NCI-H2196 (cell line): ENCODE results near the gene PAOX.

Experiments
- DNase-seq: peaks from one replicate; lab custom pipeline; 2025; ENCODE audit not compliant: unreplicated experiment; lab: John Stamatoyannopoulos, UW

PAOX gene

DNA sequence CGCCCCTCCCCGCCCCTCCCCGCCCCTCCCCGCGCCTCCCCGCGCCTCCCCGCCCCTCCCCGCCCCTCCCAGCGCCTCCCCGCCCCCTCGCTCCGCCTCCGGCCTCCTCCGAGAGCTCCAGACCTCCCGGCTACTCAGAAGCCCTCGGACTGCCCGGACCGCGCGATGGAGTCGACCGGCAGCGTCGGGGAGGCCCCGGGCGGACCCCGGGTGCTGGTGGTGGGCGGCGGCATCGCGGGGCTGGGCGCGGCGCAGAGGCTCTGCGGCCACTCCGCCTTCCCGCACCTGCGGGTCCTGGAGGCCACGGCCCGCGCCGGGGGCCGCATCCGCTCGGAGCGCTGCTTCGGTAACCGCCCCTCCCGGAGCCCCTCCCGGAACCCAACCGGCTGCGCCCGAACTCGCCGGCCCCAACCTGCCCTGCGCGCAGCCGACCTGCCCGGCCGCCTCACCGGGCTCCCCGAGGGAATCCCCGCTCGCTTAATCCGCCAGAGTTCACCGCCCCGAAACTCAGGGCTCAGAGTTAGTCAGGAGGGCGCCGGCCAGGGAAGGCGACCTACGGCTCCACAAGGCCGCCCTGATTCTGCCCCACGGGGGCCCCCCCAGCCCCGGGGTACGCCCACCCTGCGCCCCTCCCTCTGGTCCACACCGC is at the start of gene PAOX:
Gene PAOX (plus strand): TSS at position 111 of the 649 bp plus-strand sequence. CDS start 55 bp downstream, at position 166.
- DNase-seq: peak; percentile 32

DNA sequence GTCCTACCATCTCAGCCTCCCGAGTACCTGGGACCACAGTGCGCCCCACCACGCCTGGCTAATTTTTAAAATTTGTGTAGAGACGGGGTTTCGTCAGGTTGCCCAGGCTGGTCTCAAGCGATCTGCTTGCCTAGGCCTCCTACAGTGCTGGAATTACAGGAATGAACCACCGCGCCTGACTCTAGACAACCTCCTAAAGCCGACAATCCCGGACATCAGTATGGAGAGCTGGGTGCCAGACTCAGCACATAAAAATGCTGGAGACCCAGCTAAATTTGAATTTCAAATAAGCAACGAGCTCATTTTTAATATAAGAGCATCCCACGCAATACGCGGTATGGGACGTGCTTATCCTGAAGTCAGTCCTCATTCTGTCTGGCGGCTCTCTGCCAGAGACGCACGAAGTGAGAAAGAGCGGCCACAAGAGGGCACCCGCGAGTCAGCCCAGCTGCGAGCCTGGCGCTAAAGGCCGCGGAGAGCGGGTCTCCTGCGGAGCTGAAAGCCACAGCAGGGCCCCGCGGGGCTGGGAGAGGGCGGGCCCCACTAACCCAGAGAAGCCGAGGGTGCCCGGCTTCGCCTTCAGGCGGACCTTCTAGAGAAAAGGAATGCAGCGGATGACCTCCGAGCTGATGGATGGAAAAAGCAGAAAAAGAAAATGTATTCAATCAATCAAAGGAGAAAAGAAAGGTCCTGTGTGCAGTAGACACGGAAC is 49.4 kb upstream of the PAOX start:
- peak; percentile 74 for DNase-seq

DNA sequence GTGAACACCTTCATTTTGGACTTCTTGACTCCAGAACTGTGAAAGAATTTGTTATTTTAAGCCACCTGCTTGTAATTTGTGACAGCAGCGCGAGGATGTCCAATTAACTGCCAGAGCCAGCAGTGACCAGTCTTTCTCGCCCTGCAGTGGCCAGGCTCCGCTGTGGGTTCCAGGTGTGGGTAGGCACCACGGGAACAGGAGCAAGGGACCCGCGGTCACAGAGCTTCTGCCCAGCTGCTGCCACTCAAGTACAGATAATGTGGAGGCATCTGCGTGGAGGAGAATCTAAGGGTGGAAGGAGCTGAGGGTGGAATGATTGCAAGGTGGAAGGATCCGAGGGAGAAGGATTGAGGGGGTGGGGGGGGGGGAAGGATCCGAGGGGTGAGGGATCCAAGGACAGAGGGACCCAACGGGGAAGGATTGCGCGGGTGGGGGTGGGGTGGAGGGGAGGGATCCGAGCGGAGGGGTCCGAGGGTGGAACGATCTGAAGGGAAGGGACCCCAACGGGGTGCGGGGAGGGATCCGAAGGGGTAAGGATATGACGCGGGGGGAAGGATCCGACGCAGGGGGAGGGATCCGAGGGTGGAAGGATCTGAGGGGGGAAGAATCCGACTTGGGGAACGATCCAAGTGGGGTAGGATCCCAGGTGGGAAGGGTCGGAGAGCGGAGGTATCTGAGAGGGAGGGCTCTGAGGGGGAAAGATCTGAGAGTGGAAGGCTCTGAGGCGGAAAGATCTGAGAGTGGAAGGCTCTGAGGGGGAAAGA is 45.9 kb upstream of the PAOX start:
- no peak for DNase-seq

DNA sequence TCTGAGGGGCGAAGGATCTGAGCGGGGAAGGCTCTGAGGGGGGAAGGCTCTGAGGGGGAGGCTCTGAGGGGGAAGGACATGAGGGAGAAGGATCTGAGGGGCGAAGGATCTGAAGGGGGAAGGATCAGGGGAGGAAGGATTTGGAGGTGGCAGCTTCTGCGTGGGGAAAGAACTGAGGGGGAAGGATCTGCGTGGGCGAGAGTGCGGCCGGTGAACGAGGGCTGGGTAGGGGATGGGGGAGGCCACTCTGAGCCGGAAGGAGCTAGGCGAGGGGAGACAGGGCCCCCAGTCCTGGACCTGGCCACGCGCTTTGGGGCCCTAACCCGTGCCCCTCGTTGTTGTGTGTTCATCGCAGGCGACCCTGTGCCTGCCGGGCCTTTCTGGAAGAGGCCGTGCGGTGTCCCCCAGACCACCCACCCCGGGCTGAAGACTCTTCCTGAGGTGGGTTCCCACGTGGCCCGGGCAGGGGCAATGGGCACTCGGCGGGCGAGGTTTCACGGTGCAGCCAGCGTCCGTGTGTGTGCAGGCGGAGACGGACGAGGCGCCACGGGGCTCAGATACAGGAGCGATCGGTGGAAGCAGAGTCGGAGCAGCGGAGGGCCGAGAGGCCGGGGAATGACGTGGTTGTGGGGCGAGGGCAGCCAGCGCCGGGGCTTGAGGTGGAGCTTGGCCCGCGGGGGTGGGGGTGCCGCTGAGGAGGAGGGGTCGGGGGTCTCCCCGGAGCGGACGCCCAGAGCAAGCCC is 44.4 kb upstream of the PAOX start:
- no peak for DNase-seq

DNA sequence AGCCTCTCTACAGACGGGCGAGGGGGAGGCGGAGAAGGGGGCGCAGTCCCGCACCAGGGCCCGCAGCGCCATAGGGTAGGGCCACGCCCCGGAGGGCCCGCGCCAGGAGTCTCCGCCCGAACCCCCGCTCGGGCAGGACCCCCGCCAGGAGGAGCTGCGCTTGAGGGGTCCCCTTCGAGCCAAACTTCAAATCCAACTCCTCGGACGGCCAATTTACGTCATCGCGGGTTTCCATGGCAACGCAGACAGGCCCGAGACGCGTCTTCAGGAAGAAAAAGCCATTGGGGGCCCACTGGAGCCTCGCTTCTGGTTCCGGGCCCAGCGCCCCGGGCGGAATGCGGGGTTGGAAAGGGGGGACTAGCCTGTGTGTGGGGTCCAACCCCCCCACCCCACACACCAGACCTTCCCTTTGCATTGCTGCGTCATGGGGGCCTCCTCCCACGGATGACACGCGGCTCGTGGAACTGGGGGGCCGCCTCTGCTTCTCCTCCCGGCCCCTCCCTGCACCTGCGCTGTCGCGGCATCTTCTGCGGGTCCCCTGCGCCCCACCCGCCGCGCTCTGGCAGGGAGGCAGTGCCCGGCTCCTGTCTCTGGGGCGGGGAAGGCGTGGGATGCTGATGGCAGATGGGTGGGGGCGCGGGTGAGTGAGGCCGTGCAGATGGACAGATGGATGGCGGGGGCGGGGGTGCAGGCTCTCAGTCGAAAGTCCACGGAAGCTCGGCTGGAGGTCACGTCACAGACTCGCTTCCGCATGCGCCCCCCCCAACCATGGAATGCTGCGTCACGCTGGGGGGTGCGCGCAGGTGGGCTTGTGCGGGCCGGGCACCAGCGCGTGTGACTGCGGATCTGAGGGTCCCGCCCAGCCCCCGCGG is 43.6 kb upstream of the PAOX start:
- peak; percentile 5 for DNase-seq

DNA sequence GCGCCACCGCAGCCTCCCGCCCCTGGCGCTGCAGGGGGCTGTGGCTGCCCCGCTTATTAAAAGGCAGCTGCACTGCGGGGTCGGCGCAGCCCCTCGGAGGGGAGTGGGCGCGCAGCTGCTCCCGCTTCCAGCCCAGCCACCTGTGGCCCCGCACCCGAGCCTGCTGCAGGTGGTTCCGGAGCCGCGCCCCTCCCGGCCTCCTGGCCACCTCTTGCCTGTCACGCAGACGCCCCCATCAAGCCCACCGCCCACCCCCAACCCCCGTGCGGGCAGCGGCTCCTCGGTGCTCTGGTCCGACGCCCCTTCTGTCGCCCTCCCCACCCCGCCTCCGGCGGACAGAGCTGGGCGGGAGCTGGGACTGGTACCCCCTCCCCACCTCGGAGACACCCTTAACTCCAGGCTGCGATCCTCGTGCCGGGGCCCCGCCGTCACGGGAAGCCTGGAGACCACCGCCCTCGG is 42.9 kb upstream of the PAOX start:
- no peak for DNase-seq

DNA sequence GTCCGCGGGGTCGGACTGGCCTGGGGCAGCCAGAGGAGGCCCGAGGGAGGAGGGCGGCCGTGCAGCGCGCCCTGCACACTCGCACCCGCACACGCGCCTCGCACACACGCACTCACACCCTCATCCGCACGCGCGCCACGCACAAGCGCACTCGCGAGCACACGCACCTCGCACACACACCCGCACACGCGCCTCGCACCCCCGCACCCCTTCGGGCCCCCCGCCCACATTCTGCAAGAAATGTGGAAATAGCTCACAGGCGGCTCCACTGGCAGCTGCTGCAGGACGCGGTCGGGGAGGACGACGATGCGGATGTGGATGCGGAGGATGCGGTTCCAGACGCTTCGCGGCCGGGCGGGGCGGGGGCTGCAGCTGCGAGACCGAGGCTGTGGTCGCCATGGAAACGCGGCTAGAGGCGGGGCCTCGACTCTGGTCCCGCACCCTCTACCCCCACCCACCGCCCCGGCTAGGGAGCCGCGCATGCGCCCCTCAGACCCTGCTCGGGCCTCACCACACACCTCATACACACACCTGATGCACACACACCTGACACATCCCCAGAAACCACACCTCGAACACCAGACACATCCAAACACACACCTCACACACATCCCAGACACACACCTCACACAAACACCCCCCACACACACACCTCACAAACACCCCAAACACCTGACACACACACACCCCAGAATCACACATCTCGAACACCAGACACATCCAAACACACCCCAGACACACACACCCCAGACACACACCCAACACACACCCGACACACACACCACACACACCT is 42.3 kb upstream of the PAOX start, which contains the start of gene CALY:
Gene CALY (minus strand): TSS at position 320 of the 793 bp plus-strand sequence. CDS start 7,907 bp downstream, outside the sequence.
- DNase-seq: peak; percentile 27

DNA sequence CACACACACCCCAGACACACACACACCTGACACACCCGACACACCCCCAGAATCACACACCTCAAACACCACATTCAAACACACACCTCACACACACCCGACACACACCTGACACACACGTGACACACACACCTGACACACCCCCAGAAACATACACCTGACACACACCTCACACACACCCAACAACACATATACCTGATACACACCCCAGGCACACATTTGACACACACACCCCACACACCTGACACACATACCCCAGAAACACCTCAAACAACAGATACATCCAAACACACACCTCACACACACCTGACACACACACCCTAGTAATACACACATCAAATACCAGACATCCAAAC is 41.7 kb upstream of the PAOX start:
- DNase-seq: no peak

DNA sequence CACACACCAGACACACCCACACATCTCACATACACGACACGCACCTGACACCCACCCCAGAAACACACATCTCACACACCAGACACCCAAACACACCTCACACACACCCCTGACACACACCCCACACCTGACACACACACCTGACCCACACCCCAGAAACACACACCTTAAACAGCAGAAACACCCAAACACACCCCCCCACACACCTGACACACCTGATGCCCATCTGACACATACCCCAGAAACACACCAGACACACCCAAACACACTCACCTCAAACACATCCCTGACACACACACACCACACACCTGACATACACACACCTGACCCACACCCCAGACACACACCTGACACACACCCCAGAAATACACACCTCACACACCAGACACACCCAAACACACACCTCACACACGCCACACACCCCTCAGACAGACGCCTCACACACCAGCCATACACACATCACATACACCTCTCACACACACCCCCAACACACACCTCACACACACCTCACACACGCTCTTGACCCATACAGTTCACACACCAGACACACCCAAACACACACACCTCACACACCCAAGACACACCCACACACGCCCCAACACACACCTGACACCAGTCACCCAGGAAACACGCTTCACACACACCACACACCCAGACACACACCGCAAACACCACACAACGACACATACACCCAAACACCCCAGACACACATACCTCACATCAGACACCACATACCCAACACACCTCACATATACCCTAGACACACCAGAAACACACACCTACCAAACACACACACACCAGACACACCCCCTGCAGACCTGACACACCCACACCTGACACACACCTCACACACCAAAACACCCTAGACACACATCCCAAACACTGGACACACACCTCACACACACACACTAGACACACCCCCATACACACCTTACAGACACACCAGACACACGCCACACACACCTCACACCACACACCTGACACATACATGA is 40.7 kb upstream of the PAOX start:
- no peak for DNase-seq

DNA sequence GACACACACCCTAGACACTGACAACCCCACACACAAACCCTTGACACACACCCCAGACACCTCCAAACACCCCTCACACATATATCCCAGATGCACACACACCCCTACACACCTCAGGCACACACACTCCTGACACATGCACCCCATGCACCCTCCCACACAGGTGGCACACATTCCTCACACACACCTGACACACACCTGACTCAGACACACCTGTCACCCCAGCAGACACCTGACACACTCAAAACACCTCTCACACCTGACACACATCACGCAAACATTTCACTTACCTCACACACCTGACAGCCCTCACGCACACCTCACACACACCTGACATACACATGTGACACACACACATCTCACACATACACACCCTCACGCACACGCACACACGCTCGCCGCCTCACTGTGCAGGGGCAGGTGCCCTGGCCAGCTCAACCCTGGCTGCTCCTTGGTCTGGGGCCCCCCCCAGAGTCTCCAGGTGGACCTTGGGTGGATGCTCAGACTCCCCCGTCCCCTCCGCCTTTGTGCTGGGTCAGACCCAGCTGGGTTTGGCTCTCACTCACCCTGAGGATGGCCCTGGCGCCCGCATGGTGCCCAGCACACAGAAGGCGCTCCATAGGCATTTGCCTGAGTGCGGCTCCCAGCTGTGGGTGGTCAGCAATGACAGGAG is 39.2 kb upstream of the PAOX start:
- DNase-seq: no peak

DNA sequence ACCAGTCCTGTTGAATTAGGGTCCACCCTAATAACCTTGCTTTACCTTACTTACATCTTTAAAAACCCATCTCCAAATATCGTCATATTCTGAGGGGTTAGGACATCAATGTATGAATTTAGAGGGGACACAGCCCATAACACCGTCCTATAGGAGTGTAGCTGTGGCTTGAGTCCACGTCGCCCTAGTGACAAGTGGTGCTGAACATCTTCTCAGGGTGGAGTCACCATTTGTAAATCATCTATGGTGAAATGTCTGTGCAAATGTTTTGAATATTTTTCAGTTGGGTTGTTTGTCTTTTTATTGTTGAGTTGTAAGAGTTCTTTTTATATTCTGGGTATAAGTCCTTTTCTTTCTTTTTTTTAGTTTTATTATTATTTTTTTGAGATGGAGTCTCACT is 37.1 kb upstream of the PAOX start:
- no peak for DNase-seq

DNA sequence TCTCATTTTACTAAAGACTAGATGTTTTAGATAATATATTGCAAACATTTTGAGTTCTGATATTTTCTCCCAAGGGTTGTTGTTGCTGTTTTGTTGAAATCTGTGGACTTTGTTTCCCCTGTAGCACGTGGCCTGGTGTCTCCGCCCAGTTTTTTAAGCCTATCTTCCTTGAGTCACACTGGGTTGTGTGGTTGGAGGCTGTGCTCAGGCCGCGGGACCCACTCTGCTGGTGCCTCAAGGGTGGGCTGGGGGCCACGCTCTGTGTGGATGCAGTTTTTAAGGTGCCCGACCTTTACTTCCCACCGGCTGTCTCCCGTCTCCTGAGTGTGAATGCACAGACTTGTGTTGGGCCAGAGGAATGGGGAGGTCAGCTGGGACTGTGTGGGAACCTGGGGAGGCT is 36.1 kb upstream of the PAOX start:
- no peak for DNase-seq

DNA sequence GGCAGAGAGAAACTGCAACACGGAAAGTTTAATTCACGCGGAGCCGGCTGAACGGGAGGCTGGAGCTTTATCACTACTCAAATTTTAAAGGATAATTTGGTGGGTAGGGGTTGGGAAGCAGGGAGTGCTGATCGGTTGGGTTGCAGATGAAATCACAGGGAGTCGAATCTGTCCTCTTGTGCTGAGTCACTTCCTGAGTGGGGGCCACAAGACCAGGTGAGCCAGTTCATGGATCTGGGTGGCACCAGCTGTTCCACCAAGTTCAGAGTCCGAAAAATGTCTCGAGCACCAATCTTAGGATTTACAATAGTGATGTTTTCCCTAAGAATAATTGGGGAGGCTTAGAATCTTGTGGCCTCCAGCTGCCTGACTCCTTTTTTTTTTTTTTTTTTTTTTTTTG is 35.5 kb upstream of the PAOX start:
- no peak for DNase-seq

DNA sequence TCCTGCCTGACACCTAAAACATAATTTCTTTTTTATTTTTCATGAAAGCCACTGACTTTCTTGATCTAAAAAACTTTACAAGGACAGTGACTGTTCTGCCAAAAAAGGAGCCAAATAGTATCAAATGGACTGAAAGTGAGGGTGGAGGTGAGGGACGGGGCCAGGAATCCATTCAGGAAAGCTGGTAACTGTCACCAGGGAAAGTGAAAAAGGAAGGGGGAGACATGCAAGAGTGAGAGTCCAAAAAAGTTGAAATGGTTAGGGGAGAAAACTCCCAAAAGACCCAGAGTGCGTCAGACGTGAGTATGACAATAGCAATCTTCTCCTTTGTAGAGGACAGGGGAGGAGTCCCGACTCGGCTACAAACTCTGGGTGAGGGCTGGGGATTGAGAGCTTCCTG is 34.8 kb upstream of the PAOX start:
- no peak for DNase-seq

DNA sequence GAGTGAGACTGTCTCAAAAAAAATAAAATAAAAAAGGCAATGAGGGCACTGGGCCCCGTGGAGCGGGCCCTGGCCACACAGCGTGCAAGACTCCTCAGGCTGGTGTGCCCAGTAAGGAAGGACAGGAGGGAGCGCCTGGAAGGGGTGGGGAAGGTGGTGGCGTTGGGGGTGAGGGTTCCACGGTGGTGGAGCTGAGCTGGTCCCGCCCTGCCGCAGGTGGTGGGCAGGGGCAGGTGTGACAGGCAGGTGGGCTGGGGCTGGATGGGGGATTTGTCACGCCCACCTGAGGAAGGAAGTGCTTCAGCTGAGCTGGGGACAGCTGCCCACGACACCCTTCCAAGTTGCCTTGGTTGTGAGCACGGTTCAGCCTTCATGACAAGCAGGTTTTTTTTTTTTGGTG is 32.6 kb upstream of the PAOX start:
- DNase-seq: no peak

DNA sequence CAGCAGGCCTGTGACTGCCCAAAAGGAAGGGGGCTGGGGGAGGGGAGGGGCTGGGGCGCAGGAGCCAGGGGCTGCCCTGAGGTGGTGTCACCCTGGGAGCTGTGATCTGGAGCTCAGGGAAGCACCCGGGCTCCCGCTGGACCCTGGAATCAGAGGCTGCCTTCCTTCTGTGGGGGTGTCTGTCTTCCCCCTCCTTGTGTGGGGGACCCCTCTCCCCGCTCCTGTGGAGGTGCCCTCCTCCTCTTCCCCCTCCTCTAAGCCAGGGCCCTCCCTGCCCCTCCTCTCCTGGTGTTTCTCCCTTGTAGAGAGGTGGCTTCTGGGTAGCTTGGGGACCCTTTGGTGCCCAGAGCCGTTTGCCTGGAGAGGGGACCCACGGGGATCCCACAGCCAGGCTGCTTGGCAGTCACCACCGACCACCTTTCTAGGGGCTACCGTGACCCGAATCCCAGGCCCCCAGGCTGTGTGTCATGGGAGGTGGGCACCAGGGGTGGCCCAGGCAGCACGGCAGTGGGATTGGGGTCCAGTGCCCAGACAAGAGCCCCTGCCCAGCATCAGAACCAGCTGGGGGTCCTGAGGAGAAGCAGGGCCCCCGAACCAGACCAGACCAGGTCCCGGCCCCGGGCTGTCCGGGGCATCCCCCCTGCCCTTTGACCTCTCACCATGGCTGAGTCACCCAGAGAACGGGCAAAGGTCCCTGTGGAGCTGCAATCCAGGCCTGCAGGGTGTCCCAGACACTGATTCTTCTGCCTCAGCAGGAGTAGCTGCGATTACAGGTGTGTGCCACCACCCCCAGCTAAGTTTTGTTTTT is 31.1 kb upstream of the PAOX start:
- no peak for DNase-seq

DNA sequence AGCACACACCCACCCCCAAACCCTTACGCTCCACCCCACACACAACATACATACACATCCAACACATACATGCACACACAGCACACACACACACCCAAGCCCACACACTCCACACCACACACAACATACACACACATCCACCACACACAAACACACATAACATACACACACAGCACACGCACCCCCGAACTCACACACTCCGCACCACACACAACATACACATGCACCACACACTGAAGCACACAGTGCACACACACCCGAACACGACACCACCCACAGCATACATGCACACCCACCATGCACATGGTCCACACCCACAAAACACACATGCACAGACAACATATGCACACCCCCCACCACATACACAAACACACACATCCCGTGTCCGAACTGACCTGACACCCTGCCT is 29.9 kb upstream of the PAOX start:
- DNase-seq: no peak
